ENCODE data around the gene THAP4.

Gene THAP4

DNA sequence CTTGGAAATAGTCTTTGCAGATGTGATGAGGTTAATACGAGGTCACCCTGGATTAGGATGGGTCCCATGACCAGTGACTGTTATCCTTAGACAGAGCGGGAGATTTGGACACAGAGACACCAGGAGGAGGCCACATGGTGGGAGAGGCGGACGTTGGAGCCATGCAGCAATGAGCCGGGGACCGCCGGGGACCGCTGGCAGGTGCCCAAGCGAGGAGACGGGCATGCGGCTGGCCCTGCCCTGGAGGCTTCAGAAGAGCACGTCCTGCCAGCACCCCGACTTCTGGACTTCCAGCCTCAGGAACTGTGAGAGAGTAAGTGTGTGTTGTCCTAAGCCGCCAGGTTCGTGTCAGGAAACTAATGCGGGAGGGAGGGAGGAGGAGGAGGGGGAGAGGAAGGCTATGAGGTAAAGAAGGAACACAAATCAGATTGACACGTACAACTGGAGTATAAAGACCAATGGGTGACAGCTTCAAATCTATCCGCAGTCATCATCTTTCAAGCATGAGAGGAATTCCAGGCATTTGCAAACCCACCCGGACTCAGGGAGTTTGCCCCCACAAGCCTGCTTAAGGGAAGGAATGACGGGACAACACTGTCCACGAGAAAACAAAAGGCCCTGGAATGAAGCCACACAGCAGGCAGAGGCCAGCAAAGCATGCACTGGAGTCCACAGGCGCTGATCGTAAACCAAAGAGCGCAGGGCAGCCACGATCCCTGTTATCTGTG is 90.0 kb downstream of the THAP4 start:
- peak; percentile 53 for ATAC-seq
- no peak for TF ChIP-seq SNAI2 (CRISPR knock-in tag; IDR thresholded peaks at IDR 0.05)
- TF ChIP-seq ZFP3 (CRISPR knock-in tag; IDR thresholded peaks at IDR 0.05): 0 out of 2 replicates have a peak, but pooled peaks have one; percentile 47
- no peak for TF ChIP-seq ZFP30 (CRISPR knock-in tag; IDR thresholded peaks at IDR 0.05)
- no peak for TF ChIP-seq ISL1 (CRISPR knock-in tag; IDR thresholded peaks at IDR 0.05)
- TF ChIP-seq ZNF8 (CRISPR knock-in tag; IDR thresholded peaks at IDR 0.05): no peak

DNA sequence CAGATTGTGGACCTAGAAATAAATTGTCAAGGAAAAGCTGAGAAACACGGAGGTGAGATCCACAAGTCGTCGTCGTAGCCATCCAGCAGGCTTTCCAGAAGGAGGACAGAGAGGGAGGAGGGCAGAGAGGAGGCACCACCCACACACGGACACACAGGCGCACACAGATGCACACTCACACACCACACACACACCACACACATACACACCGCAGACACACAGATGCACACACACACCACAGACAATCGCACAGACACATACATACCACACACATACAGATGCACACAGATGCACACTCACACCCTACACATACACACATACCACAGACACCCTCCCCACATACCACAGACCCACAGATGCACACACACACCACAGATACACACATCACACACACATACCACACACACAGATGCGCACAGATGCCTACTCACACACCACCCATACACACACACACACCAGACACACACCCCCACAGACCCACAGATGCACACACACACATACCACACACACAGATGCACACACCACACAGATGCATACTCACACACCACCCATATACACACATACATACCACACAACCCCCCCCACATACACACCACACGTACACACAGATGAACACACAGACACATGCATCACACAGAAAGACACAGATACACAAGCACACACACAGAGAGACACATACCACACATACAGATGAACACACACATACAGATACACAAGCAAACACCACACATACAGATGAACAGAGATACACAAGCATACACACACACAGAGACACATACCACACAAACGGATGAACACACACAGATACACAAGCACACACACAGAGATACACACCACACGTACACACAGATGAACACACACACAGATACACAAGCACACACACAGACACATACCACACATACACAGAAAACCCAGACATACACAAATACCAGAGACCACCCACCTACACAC is 91.2 kb downstream of the THAP4 start:
- ATAC-seq: no peak
- TF ChIP-seq ZNF565 (CRISPR knock-in tag; conservative IDR thresholded peaks at IDR 0.05; ENCODE audit: low read depth): no peak
- no peak for TF ChIP-seq ZFP3 (CRISPR knock-in tag; IDR thresholded peaks at IDR 0.05)
- TF ChIP-seq GLIS3 (CRISPR knock-in tag; IDR thresholded peaks at IDR 0.05): no peak
- no peak for TF ChIP-seq TCF4 (CRISPR knock-in tag; IDR thresholded peaks at IDR 0.05; ENCODE audit: borderline replicate concordance)
- TF ChIP-seq, protein P1, sequence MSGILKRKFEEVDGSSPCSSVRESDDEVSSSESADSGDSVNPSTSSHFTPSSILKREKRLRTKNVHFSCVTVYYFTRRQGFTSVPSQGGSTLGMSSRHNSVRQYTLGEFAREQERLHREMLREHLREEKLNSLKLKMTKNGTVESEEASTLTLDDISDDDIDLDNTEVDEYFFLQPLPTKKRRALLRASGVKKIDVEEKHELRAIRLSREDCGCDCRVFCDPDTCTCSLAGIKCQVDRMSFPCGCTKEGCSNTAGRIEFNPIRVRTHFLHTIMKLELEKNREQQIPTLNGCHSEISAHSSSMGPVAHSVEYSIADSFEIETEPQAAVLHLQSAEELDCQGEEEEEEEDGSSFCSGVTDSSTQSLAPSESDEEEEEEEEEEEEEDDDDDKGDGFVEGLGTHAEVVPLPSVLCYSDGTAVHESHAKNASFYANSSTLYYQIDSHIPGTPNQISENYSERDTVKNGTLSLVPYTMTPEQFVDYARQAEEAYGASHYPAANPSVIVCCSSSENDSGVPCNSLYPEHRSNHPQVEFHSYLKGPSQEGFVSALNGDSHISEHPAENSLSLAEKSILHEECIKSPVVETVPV (CRISPR knock-in tag; IDR thresholded peaks at IDR 0.05): no peak
- TF ChIP-seq BACH2 (CRISPR knock-in tag; IDR thresholded peaks at IDR 0.05; ENCODE audit: borderline replicate concordance): no peak
- no peak for TF ChIP-seq ZNF70 (CRISPR knock-in tag; IDR thresholded peaks at IDR 0.05)
- TF ChIP-seq, protein P2, sequence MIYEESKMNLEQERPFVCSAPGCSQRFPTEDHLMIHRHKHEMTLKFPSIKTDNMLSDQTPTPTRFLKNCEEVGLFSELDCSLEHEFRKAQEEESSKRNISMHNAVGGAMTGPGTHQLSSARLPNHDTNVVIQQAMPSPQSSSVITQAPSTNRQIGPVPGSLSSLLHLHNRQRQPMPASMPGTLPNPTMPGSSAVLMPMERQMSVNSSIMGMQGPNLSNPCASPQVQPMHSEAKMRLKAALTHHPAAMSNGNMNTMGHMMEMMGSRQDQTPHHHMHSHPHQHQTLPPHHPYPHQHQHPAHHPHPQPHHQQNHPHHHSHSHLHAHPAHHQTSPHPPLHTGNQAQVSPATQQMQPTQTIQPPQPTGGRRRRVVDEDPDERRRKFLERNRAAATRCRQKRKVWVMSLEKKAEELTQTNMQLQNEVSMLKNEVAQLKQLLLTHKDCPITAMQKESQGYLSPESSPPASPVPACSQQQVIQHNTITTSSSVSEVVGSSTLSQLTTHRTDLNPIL (CRISPR knock-in tag; IDR thresholded peaks at IDR 0.05; ENCODE audit: low read depth): no peak

DNA sequence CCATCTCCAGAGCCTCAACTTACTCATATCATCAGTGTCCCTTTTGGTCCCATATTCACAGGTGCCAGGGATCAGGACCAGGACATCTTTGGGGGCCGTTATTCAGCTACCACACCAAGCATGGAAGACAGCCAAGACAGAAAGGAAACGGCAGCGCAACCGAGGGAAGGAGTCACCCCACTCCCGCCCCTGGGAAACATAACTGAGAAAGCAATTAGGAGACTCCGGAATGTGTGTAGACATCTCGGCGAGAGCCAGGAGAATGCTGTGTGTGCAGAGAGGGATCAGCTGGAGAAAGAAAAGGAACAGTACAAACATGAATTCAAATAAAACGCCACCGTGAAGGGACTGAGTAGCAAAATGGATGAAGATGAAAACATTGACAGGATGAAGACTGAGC is 91.9 kb downstream of the THAP4 start:
- TF ChIP-seq ZC3H10 (CRISPR knock-in tag; IDR thresholded peaks at IDR 0.05): no peak
- no peak for TF ChIP-seq PPARA (CRISPR knock-in tag; IDR thresholded peaks at IDR 0.05; ENCODE audit: borderline replicate concordance)
- TF ChIP-seq, protein P3, sequence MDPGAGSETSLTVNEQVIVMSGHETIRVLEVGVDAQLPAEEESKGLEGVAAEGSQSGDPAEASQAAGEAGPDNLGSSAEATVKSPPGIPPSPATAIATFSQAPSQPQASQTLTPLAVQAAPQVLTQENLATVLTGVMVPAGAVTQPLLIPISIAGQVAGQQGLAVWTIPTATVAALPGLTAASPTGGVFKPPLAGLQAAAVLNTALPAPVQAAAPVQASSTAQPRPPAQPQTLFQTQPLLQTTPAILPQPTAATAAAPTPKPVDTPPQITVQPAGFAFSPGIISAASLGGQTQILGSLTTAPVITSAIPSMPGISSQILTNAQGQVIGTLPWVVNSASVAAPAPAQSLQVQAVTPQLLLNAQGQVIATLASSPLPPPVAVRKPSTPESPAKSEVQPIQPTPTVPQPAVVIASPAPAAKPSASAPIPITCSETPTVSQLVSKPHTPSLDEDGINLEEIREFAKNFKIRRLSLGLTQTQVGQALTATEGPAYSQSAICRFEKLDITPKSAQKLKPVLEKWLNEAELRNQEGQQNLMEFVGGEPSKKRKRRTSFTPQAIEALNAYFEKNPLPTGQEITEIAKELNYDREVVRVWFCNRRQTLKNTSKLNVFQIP (CRISPR knock-in tag; IDR thresholded peaks at IDR 0.05; ENCODE audit: borderline replicate concordance, low read depth): no peak
- TF ChIP-seq ISL1 (CRISPR knock-in tag; IDR thresholded peaks at IDR 0.05): no peak
- TF ChIP-seq SNAI2 (CRISPR knock-in tag; IDR thresholded peaks at IDR 0.05): no peak
- TF ChIP-seq, protein P2 (CRISPR knock-in tag; IDR thresholded peaks at IDR 0.05; ENCODE audit: low read depth): no peak
- no peak for TF ChIP-seq ZNF565 (CRISPR knock-in tag; conservative IDR thresholded peaks at IDR 0.05; ENCODE audit: low read depth)
- no peak for TF ChIP-seq TOX (CRISPR knock-in tag; IDR thresholded peaks at IDR 0.05; ENCODE audit: borderline replicate concordance)
- TF ChIP-seq ZNF8 (CRISPR knock-in tag; IDR thresholded peaks at IDR 0.05): no peak
- no peak for TF ChIP-seq GLIS3 (CRISPR knock-in tag; IDR thresholded peaks at IDR 0.05)
- ATAC-seq: no peak

DNA sequence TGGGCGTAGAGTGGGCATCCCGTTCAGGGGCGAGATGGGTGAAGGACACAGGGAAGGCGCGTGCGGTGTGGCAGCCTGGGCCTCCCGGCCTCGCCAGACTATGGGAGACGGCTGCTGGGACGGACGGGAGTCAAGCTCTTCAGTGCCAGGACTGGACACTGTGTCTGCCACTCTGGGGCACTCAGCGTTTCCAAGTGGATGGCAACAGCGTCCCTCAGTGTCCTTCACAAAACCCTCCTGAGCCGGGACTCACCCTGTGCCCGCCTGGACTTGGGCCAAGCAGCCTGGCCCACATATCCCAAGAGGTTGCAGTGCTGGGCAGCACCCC is 94.7 kb downstream of the THAP4 start:
- ATAC-seq: peak; percentile 31
- TF ChIP-seq TOX (CRISPR knock-in tag; IDR thresholded peaks at IDR 0.05; ENCODE audit: borderline replicate concordance) (no peak), ZFP3 (CRISPR knock-in tag; IDR thresholded peaks at IDR 0.05) (no peak), RARB (CRISPR knock-in tag; IDR thresholded peaks at IDR 0.05) (no peak), CSDC2 (CRISPR knock-in tag; IDR thresholded peaks at IDR 0.05) (no peak), ZNF565 (CRISPR knock-in tag; conservative IDR thresholded peaks at IDR 0.05; ENCODE audit: low read depth) (no peak), BACH2 (CRISPR knock-in tag; IDR thresholded peaks at IDR 0.05; ENCODE audit: borderline replicate concordance) (no peak), ISL1 (CRISPR knock-in tag; IDR thresholded peaks at IDR 0.05) (no peak), ZC3H10 (CRISPR knock-in tag; IDR thresholded peaks at IDR 0.05) (no peak), TCF4 (CRISPR knock-in tag; IDR thresholded peaks at IDR 0.05; ENCODE audit: borderline replicate concordance) (no peak)
- TF ChIP-seq, protein P1 (CRISPR knock-in tag; IDR thresholded peaks at IDR 0.05): no peak
- TF ChIP-seq, protein P4, sequence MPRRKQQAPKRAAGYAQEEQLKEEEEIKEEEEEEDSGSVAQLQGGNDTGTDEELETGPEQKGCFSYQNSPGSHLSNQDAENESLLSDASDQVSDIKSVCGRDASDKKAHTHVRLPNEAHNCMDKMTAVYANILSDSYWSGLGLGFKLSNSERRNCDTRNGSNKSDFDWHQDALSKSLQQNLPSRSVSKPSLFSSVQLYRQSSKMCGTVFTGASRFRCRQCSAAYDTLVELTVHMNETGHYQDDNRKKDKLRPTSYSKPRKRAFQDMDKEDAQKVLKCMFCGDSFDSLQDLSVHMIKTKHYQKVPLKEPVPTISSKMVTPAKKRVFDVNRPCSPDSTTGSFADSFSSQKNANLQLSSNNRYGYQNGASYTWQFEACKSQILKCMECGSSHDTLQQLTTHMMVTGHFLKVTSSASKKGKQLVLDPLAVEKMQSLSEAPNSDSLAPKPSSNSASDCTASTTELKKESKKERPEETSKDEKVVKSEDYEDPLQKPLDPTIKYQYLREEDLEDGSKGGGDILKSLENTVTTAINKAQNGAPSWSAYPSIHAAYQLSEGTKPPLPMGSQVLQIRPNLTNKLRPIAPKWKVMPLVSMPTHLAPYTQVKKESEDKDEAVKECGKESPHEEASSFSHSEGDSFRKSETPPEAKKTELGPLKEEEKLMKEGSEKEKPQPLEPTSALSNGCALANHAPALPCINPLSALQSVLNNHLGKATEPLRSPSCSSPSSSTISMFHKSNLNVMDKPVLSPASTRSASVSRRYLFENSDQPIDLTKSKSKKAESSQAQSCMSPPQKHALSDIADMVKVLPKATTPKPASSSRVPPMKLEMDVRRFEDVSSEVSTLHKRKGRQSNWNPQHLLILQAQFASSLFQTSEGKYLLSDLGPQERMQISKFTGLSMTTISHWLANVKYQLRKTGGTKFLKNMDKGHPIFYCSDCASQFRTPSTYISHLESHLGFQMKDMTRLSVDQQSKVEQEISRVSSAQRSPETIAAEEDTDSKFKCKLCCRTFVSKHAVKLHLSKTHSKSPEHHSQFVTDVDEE (CRISPR knock-in tag; IDR thresholded peaks at IDR 0.05): no peak
- TF ChIP-seq, protein P5, sequence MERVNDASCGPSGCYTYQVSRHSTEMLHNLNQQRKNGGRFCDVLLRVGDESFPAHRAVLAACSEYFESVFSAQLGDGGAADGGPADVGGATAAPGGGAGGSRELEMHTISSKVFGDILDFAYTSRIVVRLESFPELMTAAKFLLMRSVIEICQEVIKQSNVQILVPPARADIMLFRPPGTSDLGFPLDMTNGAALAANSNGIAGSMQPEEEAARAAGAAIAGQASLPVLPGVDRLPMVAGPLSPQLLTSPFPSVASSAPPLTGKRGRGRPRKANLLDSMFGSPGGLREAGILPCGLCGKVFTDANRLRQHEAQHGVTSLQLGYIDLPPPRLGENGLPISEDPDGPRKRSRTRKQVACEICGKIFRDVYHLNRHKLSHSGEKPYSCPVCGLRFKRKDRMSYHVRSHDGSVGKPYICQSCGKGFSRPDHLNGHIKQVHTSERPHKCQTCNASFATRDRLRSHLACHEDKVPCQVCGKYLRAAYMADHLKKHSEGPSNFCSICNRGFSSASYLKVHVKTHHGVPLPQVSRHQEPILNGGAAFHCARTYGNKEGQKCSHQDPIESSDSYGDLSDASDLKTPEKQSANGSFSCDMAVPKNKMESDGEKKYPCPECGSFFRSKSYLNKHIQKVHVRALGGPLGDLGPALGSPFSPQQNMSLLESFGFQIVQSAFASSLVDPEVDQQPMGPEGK (CRISPR knock-in tag; IDR thresholded peaks at IDR 0.05; ENCODE audit: borderline replicate concordance): no peak
